Upper lobe of left lung (tissue), 6 donors: Measurements from ENCODE around the gene OLIG3. TPM values are rescaled to one million over a fixed set of nuclear protein-coding genes. Genes with fewer than 3 reads are reported as not detected.

ENCODE experiments used
- ATAC-seq, 2 donors: fragments of 200-7000 bp; cut with Tn5 transposase; one replicate each; pipeline ENCODE4 v1.9.1; 2022; ENCODE audit warnings: mild to moderate bottlenecking in 2 of 2, moderate library complexity in 2 of 2; ENCODE audit not compliant: low FRiP score in 2 of 2
- DNase-seq, 2 donors: peaks; one replicate each; pipeline ENCODE4 v3.0.0-alpha.2; 2019 to 2020
- H3K27ac ChIP-seq, 4 donors: fragments of 200-600 bp; sonication (generic); one replicate each; pipeline ENCODE4 v1.5.1; 2016 to 2019
- H3K27me3 ChIP-seq, 4 donors: fragments of 200-600 bp; sonication (generic); one replicate each; pipeline ENCODE4 v1.5.1; 2017 to 2019
- H3K36me3 ChIP-seq, 4 donors: fragments of 200-600 bp; sonication (generic); one replicate each; pipeline ENCODE4 v1.5.1; 2016 to 2019
- H3K4me1 ChIP-seq, 4 donors: fragments of 200-600 bp; sonication (generic); one replicate each; pipeline ENCODE4 v1.5.1; 2018 to 2019
- H3K4me3 ChIP-seq, 4 donors: fragments of 200-600 bp; sonication (generic); one replicate each; pipeline ENCODE4 v1.5.1; 2017 to 2019; ENCODE audit warnings: mild to moderate bottlenecking in 2 of 4, moderate library complexity in 1 of 4
- H3K9me3 ChIP-seq, 4 donors: fragments of 200-600 bp; sonication (generic); one replicate each; pipeline ENCODE4 v1.5.1; 2018 to 2019
- EP300 ChIP-seq, 4 donors: sonication (generic); formaldehyde crosslinking; IDR thresholded peaks; one replicate each; pipeline ENCODE4 v1.5.1; 2017; ENCODE audit warnings: antibody characterized with exemption in 4 of 4, control low read depth in 2 of 4
- POLR2A ChIP-seq, 4 donors: fragments of 450-650 bp; IDR thresholded peaks; one replicate each; pipeline ENCODE4 v1.5.1; 2016 to 2017; ENCODE audit warnings: antibody characterized with exemption in 4 of 4, mild to moderate bottlenecking in 2 of 4
- POLR2AphosphoS5 ChIP-seq, 2 donors: sonication (generic); formaldehyde crosslinking; IDR thresholded peaks; one replicate each; pipeline ENCODE4 v1.5.1; 2017; ENCODE audit warnings: antibody characterized with exemption in 2 of 2
- WGBS, 2 donors: methylation state at CpG; one replicate each; pipeline ENCODE4 v1.1.5; 2017 to 2018; 5-methylcytosine and 5-hydroxymethylcytosine counted together
- total RNA-seq, 6 donors: library from RNA; depleted of rRNA in 4 of 6; stranded (reverse); fragments of >200 nt in 4 of 6; gene quantifications; one replicate each; pipeline versions ENCODE4 v1.1.0 to v1.2.1, GENCODE V29; 2016 to 2021
- TF ChIP-seq, protein P1 (sequence below), 6 experiments: fragments of 450-650 bp in 4 of 6; fragments of 200-600 bp in 2 of 6; sonication (generic) in 2 of 6; IDR thresholded peaks; one replicate each; pipeline ENCODE4 v1.5.1; 2016 to 2019; ENCODE audit warnings: antibody characterized with exemption in 6 of 6
- donor health status: DM: no; HTN: no; CAD: no; lungs with moderate emphysema.
- donor health status: DM: no; HTN: yes; CAD: no; lungs with severe emphysema.

OLIG3 gene
- not detected for total RNA-seq

DNA sequence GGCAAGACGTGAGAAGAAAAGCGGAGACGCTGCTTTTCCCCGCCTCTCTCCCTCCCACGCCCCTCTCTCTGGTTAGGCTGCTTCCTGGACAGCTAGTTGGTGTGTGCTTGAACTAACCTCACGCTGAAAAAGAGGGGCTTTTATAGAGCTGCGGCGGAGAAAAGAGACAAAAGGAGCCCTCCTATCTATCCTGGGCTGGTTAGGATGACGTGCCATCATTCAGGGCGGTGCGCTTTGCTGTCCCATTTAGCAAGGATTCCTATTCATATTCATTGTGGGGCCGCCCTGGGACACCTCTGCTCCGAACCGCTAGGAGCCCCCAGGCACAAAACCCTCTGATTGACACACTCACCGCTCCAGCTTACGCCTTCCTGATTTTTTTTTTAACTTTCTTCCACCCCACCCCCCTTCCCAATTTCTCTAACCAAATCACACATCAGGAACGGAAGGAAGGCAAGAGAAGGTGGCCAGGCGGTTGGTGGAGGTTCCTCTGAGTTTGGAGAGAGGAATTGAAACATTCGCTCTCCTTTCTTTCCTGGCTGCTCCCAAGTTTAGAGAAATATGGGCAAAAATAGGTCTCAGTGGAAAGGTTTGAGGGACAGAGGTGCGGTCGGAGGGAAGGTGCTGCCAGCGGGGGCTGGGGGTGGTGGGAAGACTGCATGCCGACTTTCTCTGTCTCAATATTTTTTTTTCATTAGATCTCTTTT is at the start of gene OLIG3:
OLIG3 (minus strand) TSS at position 114 of the 707 bp plus-strand sequence. CDS start 224 bp downstream, outside the sequence.
- no peaks in the 10 kb centered on the region for H3K9me3 ChIP-seq
- H3K4me3 ChIP-seq: peak within 1 kb of the TSS in 1 of 4 donors; percentile 8
- H3K27me3 ChIP-seq: peaks cover 0 to 95% (median 58%) of the 10 kb centered on the region in 4 donors
- DNase-seq (no peak), ATAC-seq (no peak)
- H3K27ac ChIP-seq: no peak within 1 kb of the TSS
- whole genome bisulfite sequencing, 2 donors: 10 to 13% methylated on average over 23 of the region's 23 CpGs
- H3K4me1 ChIP-seq: peaks cover 30 to 52% (median 34%) of the 10 kb centered on the region in 4 donors
- no peaks in the 10 kb centered on the region for H3K36me3 ChIP-seq
- TF ChIP-seq, protein P1, sequence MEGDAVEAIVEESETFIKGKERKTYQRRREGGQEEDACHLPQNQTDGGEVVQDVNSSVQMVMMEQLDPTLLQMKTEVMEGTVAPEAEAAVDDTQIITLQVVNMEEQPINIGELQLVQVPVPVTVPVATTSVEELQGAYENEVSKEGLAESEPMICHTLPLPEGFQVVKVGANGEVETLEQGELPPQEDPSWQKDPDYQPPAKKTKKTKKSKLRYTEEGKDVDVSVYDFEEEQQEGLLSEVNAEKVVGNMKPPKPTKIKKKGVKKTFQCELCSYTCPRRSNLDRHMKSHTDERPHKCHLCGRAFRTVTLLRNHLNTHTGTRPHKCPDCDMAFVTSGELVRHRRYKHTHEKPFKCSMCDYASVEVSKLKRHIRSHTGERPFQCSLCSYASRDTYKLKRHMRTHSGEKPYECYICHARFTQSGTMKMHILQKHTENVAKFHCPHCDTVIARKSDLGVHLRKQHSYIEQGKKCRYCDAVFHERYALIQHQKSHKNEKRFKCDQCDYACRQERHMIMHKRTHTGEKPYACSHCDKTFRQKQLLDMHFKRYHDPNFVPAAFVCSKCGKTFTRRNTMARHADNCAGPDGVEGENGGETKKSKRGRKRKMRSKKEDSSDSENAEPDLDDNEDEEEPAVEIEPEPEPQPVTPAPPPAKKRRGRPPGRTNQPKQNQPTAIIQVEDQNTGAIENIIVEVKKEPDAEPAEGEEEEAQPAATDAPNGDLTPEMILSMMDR (IDR thresholded peaks at IDR 0.05): no peak
- TF ChIP-seq POLR2AphosphoS5 (IDR thresholded peaks at IDR 0.05) (no peak), POLR2A (IDR thresholded peaks at IDR 0.05) (no peak), EP300 (IDR thresholded peaks at IDR 0.05) (no peak)

DNA sequence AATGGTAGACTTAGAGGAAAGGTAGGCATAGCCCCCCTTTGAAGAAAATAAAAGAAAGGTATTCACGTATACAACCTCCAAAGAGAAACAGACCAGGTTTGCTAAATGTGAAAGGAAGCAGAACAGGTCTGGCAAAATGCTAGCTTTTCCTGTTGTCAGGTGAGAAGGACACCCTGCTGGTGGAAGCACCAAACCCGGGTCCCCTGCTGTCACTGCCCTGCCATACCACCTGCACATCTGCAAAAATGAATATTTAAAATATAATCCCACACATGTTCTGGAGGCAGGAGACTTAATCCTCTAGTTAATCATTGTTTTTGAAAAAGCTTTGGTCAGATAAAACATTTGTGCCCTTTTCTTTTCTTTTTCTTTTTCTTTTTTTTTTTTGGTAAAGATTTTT is 48.9 kb upstream of the OLIG3 start:
- no peak overlapping the region for H3K27ac ChIP-seq
- DNase-seq (no peak), ATAC-seq (no peak)
- WGBS, 2 donors: 37 to 57% methylated on average over 2 of the region's 2 CpGs
- TF ChIP-seq POLR2AphosphoS5 (IDR thresholded peaks at IDR 0.05) (no peak), POLR2A (IDR thresholded peaks at IDR 0.05) (no peak), EP300 (IDR thresholded peaks at IDR 0.05) (no peak)
- TF ChIP-seq, protein P1 (IDR thresholded peaks at IDR 0.05): no peak
- H3K36me3 ChIP-seq: no peaks in the 10 kb centered on the region
- H3K4me3 ChIP-seq: no peak overlapping the region
- H3K9me3 ChIP-seq: no peaks in the 10 kb centered on the region
- H3K4me1 ChIP-seq: no peaks in the 10 kb centered on the region
- no peaks in the 10 kb centered on the region for H3K27me3 ChIP-seq

DNA sequence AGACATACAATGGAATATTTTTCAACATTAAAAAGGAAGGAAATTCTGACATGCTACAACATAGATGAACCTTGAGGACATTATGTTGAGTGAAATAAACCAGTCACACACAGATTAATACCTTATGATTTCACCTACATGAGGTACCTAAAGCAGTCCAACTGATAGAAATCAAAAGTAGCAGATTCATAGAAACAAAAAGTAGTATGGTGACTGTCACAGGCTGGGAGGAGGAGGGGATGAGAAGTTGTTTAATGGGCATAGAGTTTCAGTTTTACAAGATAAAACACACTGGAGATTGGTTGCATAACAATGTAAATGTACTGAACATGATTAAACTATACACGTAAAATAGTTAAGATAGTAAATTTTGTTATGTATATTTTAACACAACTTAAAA is 48.5 kb upstream of the OLIG3 start:
- no peak overlapping the region for H3K4me3 ChIP-seq
- no peaks in the 10 kb centered on the region for H3K36me3 ChIP-seq
- 47 to 60% methylated on average over 1 of the region's 1 CpG for WGBS, 2 donors
- no peak for ATAC-seq
- no peak for DNase-seq
- no peak for TF ChIP-seq POLR2A (IDR thresholded peaks at IDR 0.05)
- no peak for TF ChIP-seq POLR2AphosphoS5 (IDR thresholded peaks at IDR 0.05)
- no peaks in the 10 kb centered on the region for H3K27me3 ChIP-seq
- no peaks in the 10 kb centered on the region for H3K4me1 ChIP-seq
- no peak overlapping the region for H3K27ac ChIP-seq
- H3K9me3 ChIP-seq: no peaks in the 10 kb centered on the region

DNA sequence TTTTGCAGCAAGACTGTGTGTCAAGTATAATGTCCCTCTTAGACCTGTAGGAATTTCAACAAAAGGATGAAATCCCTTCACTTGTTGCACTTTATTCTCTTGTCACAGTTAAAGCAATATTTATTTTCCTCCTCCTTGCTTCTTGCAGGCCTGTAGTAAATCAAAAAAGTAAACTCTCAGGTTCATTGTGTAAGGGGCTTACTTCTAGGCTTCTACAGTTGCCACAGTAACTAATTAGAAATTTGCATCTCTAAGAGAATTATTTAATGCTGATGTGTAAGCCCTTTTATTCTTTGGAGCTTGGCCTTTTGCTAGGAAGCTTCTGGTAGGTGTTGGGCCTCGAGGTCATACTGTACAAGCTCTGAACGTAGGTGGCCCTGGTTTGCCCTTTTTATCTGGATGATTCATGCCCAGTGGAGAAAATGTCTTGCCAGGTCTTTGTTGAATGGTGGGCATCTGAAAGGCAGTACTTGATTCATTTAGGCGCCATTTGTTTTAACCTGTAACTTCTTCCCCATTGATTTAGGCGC is 47.4 kb upstream of the OLIG3 start:
- H3K27ac ChIP-seq: no peak overlapping the region
- TF ChIP-seq, protein P1 (IDR thresholded peaks at IDR 0.05): no peak
- TF ChIP-seq EP300 (IDR thresholded peaks at IDR 0.05) (no peak), POLR2A (IDR thresholded peaks at IDR 0.05) (no peak), POLR2AphosphoS5 (IDR thresholded peaks at IDR 0.05) (no peak)
- DNase-seq (no peak), ATAC-seq (no peak)
- no peaks in the 10 kb centered on the region for H3K27me3 ChIP-seq
- H3K4me3 ChIP-seq: no peak overlapping the region
- WGBS, 2 donors: 85 to 86% methylated on average over 4 of the region's 4 CpGs
- no peaks in the 10 kb centered on the region for H3K36me3 ChIP-seq
- H3K4me1 ChIP-seq: no peaks in the 10 kb centered on the region
- no peaks in the 10 kb centered on the region for H3K9me3 ChIP-seq

DNA sequence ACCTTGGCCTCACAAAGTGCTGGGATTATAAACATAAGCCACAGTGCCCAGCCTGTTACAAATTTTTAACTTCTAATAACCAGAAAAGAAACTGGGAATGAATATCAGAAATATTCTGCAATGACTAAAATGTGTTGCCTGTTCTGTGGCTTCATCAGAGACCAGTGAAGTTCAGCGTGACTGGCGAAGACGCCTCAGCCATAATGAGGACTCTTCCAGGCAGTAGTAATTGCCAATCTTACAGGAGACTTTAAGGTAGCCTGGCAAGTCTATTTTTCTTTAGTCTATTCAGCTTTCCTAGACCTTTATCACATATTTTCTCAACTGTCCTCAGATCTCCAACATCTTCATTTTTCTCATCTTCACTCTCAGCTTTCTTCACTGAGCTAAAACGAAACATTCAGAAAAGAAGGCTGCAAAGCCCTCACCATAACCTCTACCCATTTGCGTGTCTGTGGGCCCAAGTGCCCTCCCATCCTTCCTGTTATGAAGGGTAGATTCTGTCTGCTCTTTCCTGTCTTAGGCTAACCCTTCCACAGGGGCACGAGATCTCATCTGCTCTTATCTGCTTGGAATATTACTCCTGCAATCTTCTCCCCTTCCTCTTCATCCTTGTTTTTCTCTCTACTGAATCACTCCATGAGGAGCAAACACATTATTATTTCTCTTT is 42.0 kb upstream of the OLIG3 start:
- no peak overlapping the region for H3K27ac ChIP-seq
- DNase-seq (no peak), ATAC-seq (no peak)
- 75 to 82% methylated on average over 6 of the region's 6 CpGs for WGBS, 2 donors
- H3K9me3 ChIP-seq: no peaks in the 10 kb centered on the region
- H3K36me3 ChIP-seq: no peaks in the 10 kb centered on the region
- no peak overlapping the region for H3K4me3 ChIP-seq
- H3K27me3 ChIP-seq: no peaks in the 10 kb centered on the region
- no peaks in the 10 kb centered on the region for H3K4me1 ChIP-seq
- TF ChIP-seq POLR2AphosphoS5 (IDR thresholded peaks at IDR 0.05) (no peak), POLR2A (IDR thresholded peaks at IDR 0.05) (no peak)
- TF ChIP-seq, protein P1 (IDR thresholded peaks at IDR 0.05): no peak
